Lower lobe of right lung (tissue), 2 donors: ENCODE results near the gene SUCO. TPM values are rescaled to one million over a fixed set of nuclear protein-coding genes. Genes with fewer than 3 reads are reported as not detected.

Experiments
- ATAC-seq, 2 donors: fragments of 200-7000 bp; cut with Tn5 transposase; one replicate each; pipeline ENCODE4 v1.9.1; 2020 to 2022; ENCODE audit warnings: mild to moderate bottlenecking in 2 of 2, moderate library complexity in 2 of 2
- DNase-seq: peaks from one replicate; pipeline ENCODE4 v3.0.0-alpha.2; 2020
- H3K27ac ChIP-seq: fragments of 200-600 bp; one replicate; pipeline ENCODE4 v1.8.0; 2022
- H3K27me3 ChIP-seq: fragments of 200-600 bp; one replicate; pipeline ENCODE4 v1.8.0; 2022; ENCODE audit warnings: low read depth
- H3K36me3 ChIP-seq: fragments of 200-600 bp; one replicate; pipeline ENCODE4 v1.8.0; 2022; ENCODE audit warnings: mild to moderate bottlenecking
- H3K4me1 ChIP-seq: fragments of 200-600 bp; one replicate; pipeline ENCODE4 v1.8.0; 2022
- H3K4me3 ChIP-seq: fragments of 200-600 bp; one replicate; pipeline ENCODE4 v1.8.0; 2022; ENCODE audit warnings: mild to moderate bottlenecking
- H3K9me3 ChIP-seq: fragments of 200-600 bp; one replicate; pipeline ENCODE4 v1.8.0; 2022
- intact Hi-C: fragments of 100-400 bp; cut with DNase I; formaldehyde crosslinking; loops from one replicate; pipeline ENCODE4 v1.11.0; 2022
- total RNA-seq: library from RNA; stranded (reverse); fragmentation: NEBNext Ultra II Directional; extraction: Animal tissue kit (Norgen Biotek cat#: 25700); gene quantifications from one replicate; pipeline ENCODE4 v1.2.1, GENCODE V29; 2021
- TF ChIP-seq, protein P1 (sequence below): fragments of 200-600 bp; IDR thresholded peaks from one replicate; pipeline ENCODE4 v1.8.0; 2022; ENCODE audit warnings: antibody characterized with exemption, mild to moderate bottlenecking
- donor health status: DM: no; HTN: yes; CAD: no; lungs with severe emphysema.

Gene SUCO
- total RNA-seq, 1 donor from 2014 or later: 32.5 TPM

- H3K4me3 ChIP-seq: no peak overlapping the region
- no peak for DNase-seq
- intact Hi-C loops: no loop called here
- no peaks in the 10 kb centered on the region for H3K4me1 ChIP-seq
- no peaks in the 10 kb centered on the region for H3K36me3 ChIP-seq
- TF ChIP-seq, protein P1, sequence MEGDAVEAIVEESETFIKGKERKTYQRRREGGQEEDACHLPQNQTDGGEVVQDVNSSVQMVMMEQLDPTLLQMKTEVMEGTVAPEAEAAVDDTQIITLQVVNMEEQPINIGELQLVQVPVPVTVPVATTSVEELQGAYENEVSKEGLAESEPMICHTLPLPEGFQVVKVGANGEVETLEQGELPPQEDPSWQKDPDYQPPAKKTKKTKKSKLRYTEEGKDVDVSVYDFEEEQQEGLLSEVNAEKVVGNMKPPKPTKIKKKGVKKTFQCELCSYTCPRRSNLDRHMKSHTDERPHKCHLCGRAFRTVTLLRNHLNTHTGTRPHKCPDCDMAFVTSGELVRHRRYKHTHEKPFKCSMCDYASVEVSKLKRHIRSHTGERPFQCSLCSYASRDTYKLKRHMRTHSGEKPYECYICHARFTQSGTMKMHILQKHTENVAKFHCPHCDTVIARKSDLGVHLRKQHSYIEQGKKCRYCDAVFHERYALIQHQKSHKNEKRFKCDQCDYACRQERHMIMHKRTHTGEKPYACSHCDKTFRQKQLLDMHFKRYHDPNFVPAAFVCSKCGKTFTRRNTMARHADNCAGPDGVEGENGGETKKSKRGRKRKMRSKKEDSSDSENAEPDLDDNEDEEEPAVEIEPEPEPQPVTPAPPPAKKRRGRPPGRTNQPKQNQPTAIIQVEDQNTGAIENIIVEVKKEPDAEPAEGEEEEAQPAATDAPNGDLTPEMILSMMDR: no peak
- no peaks in the 10 kb centered on the region for H3K9me3 ChIP-seq
- H3K27ac ChIP-seq: no peak overlapping the region
- ATAC-seq: no peak
- H3K27me3 ChIP-seq: no peaks in the 10 kb centered on the region
These were observed 36.3 kb upstream of the SUCO start for GRCh38 chr1:172496678-172497077.

- peak in 1 of 2 donors; percentile 24 for ATAC-seq
- no peaks in the 10 kb centered on the region for H3K9me3 ChIP-seq
- intact Hi-C loops: no loop called here
- H3K27me3 ChIP-seq: no peaks in the 10 kb centered on the region
- H3K27ac ChIP-seq: no peak overlapping the region
- no peaks in the 10 kb centered on the region for H3K36me3 ChIP-seq
- H3K4me3 ChIP-seq: no peak overlapping the region
- no peaks in the 10 kb centered on the region for H3K4me1 ChIP-seq
- TF ChIP-seq, protein P1: no peak
- DNase-seq: peak; percentile 45
These were observed 35.7 kb upstream of the SUCO start for GRCh38 chr1:172497230-172497629.

- intact Hi-C loops: no loop called here
- TF ChIP-seq, protein P1: no peak
- no peak overlapping the region for H3K4me3 ChIP-seq
These were observed 34.1 kb upstream of the SUCO start for GRCh38 chr1:172498857-172499256.

GRCh38 chr1:172499636-172500141 is 33.3 kb upstream of the SUCO start:
- peak; percentile 54 for DNase-seq
- no peaks in the 10 kb centered on the region for H3K27me3 ChIP-seq
- H3K9me3 ChIP-seq: no peaks in the 10 kb centered on the region
- TF ChIP-seq, protein P1: no peak
- no peaks in the 10 kb centered on the region for H3K4me1 ChIP-seq
- H3K36me3 ChIP-seq: no peaks in the 10 kb centered on the region
- peak; percentile 80 to 85 for ATAC-seq
- intact Hi-C loops: no loop called here
- no peak overlapping the region for H3K27ac ChIP-seq
- H3K4me3 ChIP-seq: no peak overlapping the region

More at GRCh38 chr1:172498857-172499256, 34.1 kb upstream of the SUCO start:
- Histone ChIP-seq H3K9me3 (no peaks in the 10 kb centered on the region), H3K4me1 (no peaks in the 10 kb centered on the region), H3K36me3 (no peaks in the 10 kb centered on the region), H3K27me3 (no peaks in the 10 kb centered on the region), H3K27ac (no peak overlapping the region)
- ATAC-seq (peak; percentile 54 to 61), DNase-seq (peak; percentile 60)

GRCh38 chr1:172500207-172500606 is 32.7 kb upstream of the SUCO start:
- TF ChIP-seq, protein P1: no peak
- peak; percentile 29 to 39 for ATAC-seq
- no peaks in the 10 kb centered on the region for H3K4me1 ChIP-seq
- DNase-seq: no peak
- H3K27ac ChIP-seq: no peak overlapping the region
- H3K36me3 ChIP-seq: no peaks in the 10 kb centered on the region
- no peak overlapping the region for H3K4me3 ChIP-seq
- no peaks in the 10 kb centered on the region for H3K27me3 ChIP-seq
- intact Hi-C loops: no loop called here
- no peaks in the 10 kb centered on the region for H3K9me3 ChIP-seq

DNA sequence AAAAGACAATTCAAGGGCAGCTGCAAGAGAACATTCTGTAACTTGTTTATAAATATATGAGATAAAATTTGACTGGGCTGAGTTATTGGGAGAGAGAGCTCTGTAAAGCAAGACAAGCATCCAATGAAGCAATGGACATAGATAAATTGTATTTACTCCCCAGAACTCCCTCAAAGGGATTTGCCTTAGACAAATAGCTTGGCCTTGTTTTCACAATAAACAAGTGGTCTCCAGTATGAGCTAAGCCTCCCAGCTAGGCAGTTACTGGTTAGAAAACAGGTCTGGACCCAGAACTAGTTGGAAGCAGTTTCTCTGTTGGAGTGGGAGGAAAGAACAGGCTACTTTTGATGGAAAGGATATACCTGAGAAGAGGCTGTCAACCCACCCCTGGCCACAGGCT is 25.2 kb upstream of the SUCO start:
- no peaks in the 10 kb centered on the region for H3K9me3 ChIP-seq
- no peaks in the 10 kb centered on the region for H3K4me1 ChIP-seq
- H3K36me3 ChIP-seq: no peaks in the 10 kb centered on the region
- TF ChIP-seq, protein P1: no peak
- ATAC-seq: no peak
- no peak overlapping the region for H3K27ac ChIP-seq
- H3K27me3 ChIP-seq: no peaks in the 10 kb centered on the region
- intact Hi-C loops: no loop called here
- no peak overlapping the region for H3K4me3 ChIP-seq
- no peak for DNase-seq
